22Rv1 (cell line): ENCODE data around the gene LAMTOR2.
"Not testable (repeated sequence)": the region's sequence is repeated elsewhere in the genome, so short reads cannot be mapped to it uniquely, and the experiment has no call there.

Source experiments
- H3K27ac ChIP-seq: fragments of 450-650 bp; 2 replicates; pipeline ENCODE4 v1.5.1; 2017
- ZFX ChIP-seq: fragments of 450-650 bp; IDR thresholded peaks from 2 replicates; pipeline ENCODE4 v1.6.1; 2017; ENCODE audit warnings: antibody characterized with exemption, borderline replicate concordance
- TF ChIP-seq, protein P1 (sequence below): fragments of 450-650 bp; IDR thresholded peaks from 2 replicates; pipeline ENCODE4 v1.5.1; 2017; ENCODE audit warnings: mild to moderate bottlenecking

LAMTOR2 gene

DNA sequence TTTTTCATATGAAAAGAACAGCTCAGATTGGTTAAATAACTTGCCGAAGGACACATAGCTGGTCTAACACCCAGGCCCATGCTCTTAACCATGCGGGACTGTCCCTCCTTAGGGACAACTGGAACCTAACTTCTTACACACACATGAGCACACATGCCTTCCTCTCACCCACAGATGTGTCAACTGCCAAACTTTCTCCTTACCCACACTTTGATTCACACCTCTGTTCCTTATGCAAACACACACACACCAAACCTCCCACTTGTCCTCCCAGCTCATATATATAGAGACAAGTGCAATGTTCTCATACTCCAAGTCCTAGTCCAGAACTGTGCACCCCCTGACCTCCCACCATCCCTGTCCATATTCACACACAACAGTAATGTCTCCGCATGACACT is 10.6 kb downstream of the LAMTOR2 start:
- no peak for TF ChIP-seq ZFX
- TF ChIP-seq, protein P1, sequence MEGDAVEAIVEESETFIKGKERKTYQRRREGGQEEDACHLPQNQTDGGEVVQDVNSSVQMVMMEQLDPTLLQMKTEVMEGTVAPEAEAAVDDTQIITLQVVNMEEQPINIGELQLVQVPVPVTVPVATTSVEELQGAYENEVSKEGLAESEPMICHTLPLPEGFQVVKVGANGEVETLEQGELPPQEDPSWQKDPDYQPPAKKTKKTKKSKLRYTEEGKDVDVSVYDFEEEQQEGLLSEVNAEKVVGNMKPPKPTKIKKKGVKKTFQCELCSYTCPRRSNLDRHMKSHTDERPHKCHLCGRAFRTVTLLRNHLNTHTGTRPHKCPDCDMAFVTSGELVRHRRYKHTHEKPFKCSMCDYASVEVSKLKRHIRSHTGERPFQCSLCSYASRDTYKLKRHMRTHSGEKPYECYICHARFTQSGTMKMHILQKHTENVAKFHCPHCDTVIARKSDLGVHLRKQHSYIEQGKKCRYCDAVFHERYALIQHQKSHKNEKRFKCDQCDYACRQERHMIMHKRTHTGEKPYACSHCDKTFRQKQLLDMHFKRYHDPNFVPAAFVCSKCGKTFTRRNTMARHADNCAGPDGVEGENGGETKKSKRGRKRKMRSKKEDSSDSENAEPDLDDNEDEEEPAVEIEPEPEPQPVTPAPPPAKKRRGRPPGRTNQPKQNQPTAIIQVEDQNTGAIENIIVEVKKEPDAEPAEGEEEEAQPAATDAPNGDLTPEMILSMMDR, result no peak
- H3K27ac ChIP-seq, result no peak overlapping the region

- no peak overlapping the region for H3K27ac ChIP-seq
- TF ChIP-seq ZFX, result no peak
- TF ChIP-seq, protein P1, result no peak
Measured at GRCh38 chr1:156065871-156066270, 11.3 kb downstream of the LAMTOR2 start.

DNA sequence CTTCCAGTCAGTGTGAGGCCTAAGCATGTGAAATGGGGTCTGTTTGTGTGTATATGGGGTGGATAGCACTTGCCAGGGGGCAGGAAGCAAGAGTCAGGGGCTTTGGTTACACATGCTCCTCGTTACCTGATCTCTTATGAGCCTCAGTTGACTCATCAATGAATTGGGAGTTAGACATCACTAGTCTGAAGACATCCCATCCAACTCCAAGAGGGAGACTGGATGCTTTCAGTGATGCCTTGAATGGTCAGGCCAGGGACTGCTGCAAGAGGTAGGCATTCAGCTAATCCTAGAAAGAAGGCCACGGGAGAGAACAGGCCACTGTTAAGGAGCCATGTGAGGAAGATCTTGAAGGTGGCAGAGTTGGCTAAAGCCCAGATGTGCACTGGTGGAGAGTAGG is 12.7 kb downstream of the LAMTOR2 start:
- TF ChIP-seq ZFX, result no peak
- TF ChIP-seq, protein P1, result no peak

GRCh38 chr1:156069490-156070455 is 15.2 kb downstream of the LAMTOR2 start:
- TF ChIP-seq, protein P1, result no peak
- TF ChIP-seq ZFX, result no peak
- H3K27ac ChIP-seq, result no peak overlapping the region

More for the DNA sequence above, 12.7 kb downstream of the LAMTOR2 start:
- no peak overlapping the region for H3K27ac ChIP-seq

GRCh38 chr1:156070548-156070947 is 16.0 kb downstream of the LAMTOR2 start:
- TF ChIP-seq ZFX, result no peak
- TF ChIP-seq, protein P1, result no peak
- no peak overlapping the region for H3K27ac ChIP-seq

DNA sequence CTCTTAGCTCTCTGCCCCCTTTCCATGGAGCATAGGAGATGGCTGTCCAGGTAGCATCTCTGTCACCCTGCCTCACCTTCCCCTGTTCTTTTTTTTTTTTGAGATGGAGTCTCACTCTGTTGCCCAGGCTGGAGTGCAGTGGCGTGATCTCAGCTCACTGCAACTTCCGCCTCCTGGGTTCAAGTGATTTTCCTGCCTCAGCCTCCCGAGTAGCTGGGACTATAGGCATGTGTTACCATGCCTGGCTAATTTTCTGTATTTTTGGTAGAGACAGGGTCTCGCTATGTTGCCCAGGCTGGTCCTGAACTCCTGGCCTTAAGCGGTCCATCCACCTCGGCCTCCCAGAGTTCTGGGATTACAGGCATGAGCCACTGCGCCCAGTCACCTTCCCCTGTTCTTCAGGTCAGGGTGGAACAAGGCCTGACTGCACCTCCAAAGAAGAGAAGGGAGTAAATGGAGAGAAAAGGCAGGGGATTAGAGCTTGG is 16.8 kb downstream of the LAMTOR2 start:
- not testable (repeated sequence) for H3K27ac ChIP-seq

- H3K27ac ChIP-seq, result no peak overlapping the region
- TF ChIP-seq, protein P1, result no peak
- TF ChIP-seq ZFX, result no peak
Measured at GRCh38 chr1:156072251-156072650, 17.7 kb downstream of the LAMTOR2 start.
